A673 (cell line): ENCODE results near the gene EHD4. TPM values are rescaled to one million over a fixed set of nuclear protein-coding genes. Genes with fewer than 3 reads are reported as not detected.

ENCODE experiments used
- BruUV-seq: library from RNA; stranded (reverse); fragments of 400-500 nt; replicated peaks from 2 replicates; lab custom pipeline; 2021; lab: Mats Ljungman, UMichigan
- CTCF ChIA-PET: fragments of 300-600 bp; sonication (Branson Sonifier 250); formaldehyde crosslinking; loops from one replicate; lab custom pipeline; 2022; ENCODE audit warnings: antibody characterized with exemption; lab: Charles Lee
- POLR2A ChIA-PET: fragments of 300-600 bp; sonication (Branson Sonifier 250); formaldehyde crosslinking; loops from one replicate; lab custom pipeline; 2022; ENCODE audit warnings: antibody characterized with exemption; ENCODE audit not compliant: low non-redundant PET; lab: Charles Lee
- DNase-seq: peaks from one replicate; pipeline ENCODE4 v3.0.0-alpha.2; 2015; ENCODE audit warnings: low spot score
- H3K27ac ChIP-seq: fragments of 200-600 bp; sonication (generic); 2 replicates; pipeline ENCODE4 v1.5.1; 2016; ENCODE audit warnings: mixed run types, low read depth, mild to moderate bottlenecking, mixed read lengths, antibody characterized with exemption, low read length; ENCODE audit not compliant: poor library complexity, severe bottlenecking
- H3K27me3 ChIP-seq: fragments of 200-600 bp; sonication (generic); replicated peaks from 2 replicates; pipeline ENCODE4 v1.6.1; 2017; ENCODE audit warnings: mixed run types, low read depth, mild to moderate bottlenecking, mixed read lengths, antibody characterized with exemption, low read length; ENCODE audit not compliant: insufficient read depth, poor library complexity
- H3K36me3 ChIP-seq: fragments of 200-600 bp; sonication (generic); 2 replicates; pipeline ENCODE4 v1.6.1; 2016; ENCODE audit warnings: mixed run types, mild to moderate bottlenecking, mixed read lengths, antibody characterized with exemption, low read length; ENCODE audit not compliant: insufficient read depth, poor library complexity, severe bottlenecking
- H3K4me1 ChIP-seq: fragments of 200-600 bp; sonication (generic); 2 replicates; pipeline ENCODE4 v1.6.1; 2017; ENCODE audit warnings: mixed run types, mild to moderate bottlenecking, mixed read lengths, antibody characterized with exemption, low read length; ENCODE audit not compliant: insufficient read depth, poor library complexity, severe bottlenecking
- H3K4me3 ChIP-seq: fragments of 200-600 bp; sonication (generic); 2 replicates; pipeline ENCODE4 v1.5.1; 2016; ENCODE audit warnings: low read depth, mixed run types, mild to moderate bottlenecking, mixed read lengths, low read length; ENCODE audit not compliant: poor library complexity, severe bottlenecking
- H3K9me3 ChIP-seq: fragments of 200-600 bp; sonication (generic); 2 replicates; pipeline ENCODE4 v1.6.1; 2016; ENCODE audit warnings: mixed run types, low read depth, mild to moderate bottlenecking, mixed read lengths, antibody characterized with exemption, low read length; ENCODE audit not compliant: poor library complexity, severe bottlenecking
- EZH2 ChIP-seq: fragments of 200-600 bp; sonication (generic); IDR thresholded peaks from 2 replicates; pipeline ENCODE4 v1.6.1; 2017; ENCODE audit warnings: borderline replicate concordance, low read depth, mild to moderate bottlenecking, mixed read lengths, antibody characterized with exemption, low read length; ENCODE audit not compliant: poor library complexity, severe bottlenecking
- intact Hi-C: fragments of 100-400 bp; cut with micrococcal nuclease; formaldehyde crosslinking; loops from one replicate; pipeline ENCODE4 v1.10.0; 2022; ENCODE audit not compliant: unreplicated experiment
- total RNA-seq: library from RNA; stranded (reverse); gene quantifications from 2 replicates; pipeline ENCODE4 v1.2.3, GENCODE V29; 2021
- TF ChIP-seq, protein P1 (sequence below): fragments of 300-800, 200-600 bp; sonication (generic); conservative IDR thresholded peaks from 2 replicates; pipeline ENCODE4 v1.5.1; 2017; ENCODE audit warnings: low read depth, mild to moderate bottlenecking, antibody characterized with exemption, low read length, moderate library complexity, mixed read lengths

The EHD4 gene
- total RNA-seq, 1 experiment from 2014 or later = 29.4 TPM

DNA sequence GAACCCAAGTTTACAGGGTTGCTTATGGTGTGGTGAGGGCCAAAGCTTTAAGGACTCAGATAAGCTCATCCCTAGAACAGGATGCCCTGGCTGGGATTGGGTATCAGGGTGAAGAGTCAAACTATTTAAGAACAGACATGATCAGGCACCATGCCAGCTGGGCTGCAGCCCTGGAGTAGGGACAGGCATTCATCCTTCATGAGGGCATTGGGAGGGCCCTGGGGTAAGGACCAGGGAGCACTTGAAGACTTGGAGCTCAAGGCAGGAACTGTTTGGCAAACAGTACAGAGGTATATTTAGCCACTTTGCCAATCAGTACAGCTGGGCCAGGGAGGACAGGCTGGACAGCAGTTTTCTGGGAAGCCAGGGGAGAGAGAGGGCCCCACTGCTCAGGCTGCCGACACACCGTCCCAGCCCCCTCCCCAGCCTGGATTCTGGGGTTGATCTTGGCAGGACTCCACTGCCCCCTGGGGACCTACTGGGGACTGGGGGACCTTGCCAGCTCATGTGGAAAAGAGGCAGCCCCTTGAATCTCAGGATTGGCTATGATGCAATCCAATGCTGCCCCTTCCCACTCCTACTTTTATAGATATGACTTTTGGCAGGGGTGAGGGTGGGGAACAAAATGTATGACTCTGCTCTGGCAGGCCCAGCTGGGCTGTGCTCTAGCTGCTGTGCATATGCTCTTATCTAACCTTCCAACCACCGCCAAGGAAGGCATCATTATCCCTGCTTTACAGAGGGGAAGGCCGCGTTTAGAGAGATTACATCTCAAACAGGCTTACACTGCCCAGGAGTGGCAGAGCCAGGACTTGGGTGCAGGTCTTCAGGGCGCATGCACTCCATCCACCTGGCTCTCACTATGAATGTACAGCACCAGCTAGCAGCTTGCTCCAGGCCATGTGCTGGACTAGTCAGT, 46.2 kb upstream of the EHD4 start:
- no peak overlapping the region for H3K4me3 ChIP-seq
- no peaks in the 10 kb centered on the region for H3K27me3 ChIP-seq
- no peaks in the 10 kb centered on the region for H3K9me3 ChIP-seq
- ChIA-PET POLR2A (no interaction called here), CTCF (no interaction called here)
- H3K36me3 ChIP-seq = no peaks in the 10 kb centered on the region
- DNase-seq = no peak
- TF ChIP-seq EZH2 = no peak
- no peak overlapping the region for H3K27ac ChIP-seq
- intact Hi-C loops = no loop called here
- no peaks in the 10 kb centered on the region for H3K4me1 ChIP-seq
- BruUV-seq = no TSS peak

DNA sequence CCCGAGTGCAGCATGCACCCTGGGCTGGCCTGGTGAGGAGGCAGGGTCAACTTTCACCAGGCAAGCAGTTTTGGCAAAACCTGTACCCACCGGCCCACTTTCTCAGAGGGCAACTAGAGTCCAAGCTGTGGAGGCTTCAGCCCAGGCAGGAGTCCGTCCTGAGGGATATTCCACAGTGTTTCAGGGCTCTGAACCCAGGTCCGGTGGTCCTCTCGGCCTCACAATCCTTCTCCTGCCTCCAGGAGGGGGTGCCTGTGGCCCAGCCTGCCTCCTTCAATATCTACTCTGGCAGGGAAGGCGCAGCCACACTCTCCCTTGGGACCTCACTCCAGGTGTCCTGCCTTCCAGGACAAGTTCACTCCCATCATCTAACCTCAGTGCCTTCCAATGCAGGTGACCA, 44.6 kb upstream of the EHD4 start:
- ChIA-PET POLR2A (no interaction called here), CTCF (no interaction called here)
- TF ChIP-seq, protein P1, sequence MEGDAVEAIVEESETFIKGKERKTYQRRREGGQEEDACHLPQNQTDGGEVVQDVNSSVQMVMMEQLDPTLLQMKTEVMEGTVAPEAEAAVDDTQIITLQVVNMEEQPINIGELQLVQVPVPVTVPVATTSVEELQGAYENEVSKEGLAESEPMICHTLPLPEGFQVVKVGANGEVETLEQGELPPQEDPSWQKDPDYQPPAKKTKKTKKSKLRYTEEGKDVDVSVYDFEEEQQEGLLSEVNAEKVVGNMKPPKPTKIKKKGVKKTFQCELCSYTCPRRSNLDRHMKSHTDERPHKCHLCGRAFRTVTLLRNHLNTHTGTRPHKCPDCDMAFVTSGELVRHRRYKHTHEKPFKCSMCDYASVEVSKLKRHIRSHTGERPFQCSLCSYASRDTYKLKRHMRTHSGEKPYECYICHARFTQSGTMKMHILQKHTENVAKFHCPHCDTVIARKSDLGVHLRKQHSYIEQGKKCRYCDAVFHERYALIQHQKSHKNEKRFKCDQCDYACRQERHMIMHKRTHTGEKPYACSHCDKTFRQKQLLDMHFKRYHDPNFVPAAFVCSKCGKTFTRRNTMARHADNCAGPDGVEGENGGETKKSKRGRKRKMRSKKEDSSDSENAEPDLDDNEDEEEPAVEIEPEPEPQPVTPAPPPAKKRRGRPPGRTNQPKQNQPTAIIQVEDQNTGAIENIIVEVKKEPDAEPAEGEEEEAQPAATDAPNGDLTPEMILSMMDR = no peak
- TF ChIP-seq EZH2 = no peak
- Histone ChIP-seq H3K27ac (no peak overlapping the region), H3K4me1 (no peaks in the 10 kb centered on the region), H3K9me3 (no peaks in the 10 kb centered on the region), H3K27me3 (no peaks in the 10 kb centered on the region), H3K4me3 (no peak overlapping the region), H3K36me3 (no peaks in the 10 kb centered on the region)
- no TSS peak for BruUV-seq
- no peak for DNase-seq
- intact Hi-C loops = no loop called here

DNA sequence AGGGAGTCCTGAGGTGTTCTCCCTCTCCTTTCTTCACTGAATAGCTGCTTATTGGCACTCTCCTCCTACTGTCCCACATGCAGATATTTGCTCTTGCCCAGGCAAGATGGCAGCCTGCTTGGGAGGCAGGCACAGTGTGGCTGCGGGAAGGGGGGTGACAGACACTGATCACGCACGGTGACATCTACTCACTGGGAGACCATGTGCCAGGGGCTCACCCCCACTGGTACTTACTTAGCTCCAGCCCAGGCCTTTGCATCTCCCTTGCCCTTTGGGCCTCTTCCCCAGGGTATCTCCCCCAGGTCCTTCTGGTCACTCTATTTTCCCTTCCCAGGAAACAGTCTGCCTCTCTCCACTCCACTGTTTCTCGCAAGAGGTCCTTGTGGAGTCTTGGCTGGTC, 42.0 kb upstream of the EHD4 start:
- H3K9me3 ChIP-seq = no peaks in the 10 kb centered on the region
- no peaks in the 10 kb centered on the region for H3K36me3 ChIP-seq
- no peak overlapping the region for H3K27ac ChIP-seq
- no peak overlapping the region for H3K4me3 ChIP-seq
- BruUV-seq = no TSS peak
- TF ChIP-seq, protein P1 = no peak
- no peak for TF ChIP-seq EZH2
- H3K4me1 ChIP-seq = no peaks in the 10 kb centered on the region
- POLR2A ChIA-PET = no interaction called here
- CTCF ChIA-PET = no interaction called here
- intact Hi-C loops = no loop called here
- H3K27me3 ChIP-seq = no peaks in the 10 kb centered on the region
- no peak for DNase-seq
